Panc1 (cell line): ENCODE measurements around the gene NPAS3. TPM values are rescaled to one million over a fixed set of nuclear protein-coding genes. Genes with fewer than 3 reads are reported as not detected.

Experiments
- ATAC-seq: fragments of 200-7000 bp; cut with Tn5 transposase; 2 replicates; pipeline ENCODE4 v1.9.1; 2020; ENCODE audit warnings: mild to moderate bottlenecking, moderate library complexity
- BruUV-seq: library from RNA; stranded (reverse); fragments of 400-500 nt; replicated peaks from 2 replicates; lab custom pipeline; 2021; lab: Mats Ljungman, UMichigan
- CTCF ChIA-PET: fragments of 300-600 bp; sonication (Branson Sonifier 250); formaldehyde crosslinking; loops from one replicate; lab custom pipeline; 2022; ENCODE audit warnings: antibody characterized with exemption; lab: Charles Lee
- POLR2A ChIA-PET: fragments of 300-600 bp; sonication (Branson Sonifier 250); formaldehyde crosslinking; loops from one replicate; lab custom pipeline; 2022; ENCODE audit warnings: antibody characterized with exemption; lab: Charles Lee
- DNase-seq: peaks from one replicate; pipeline ENCODE4 v3.0.0-alpha.2; 2010; ENCODE audit warnings: low read depth, low spot score
- H3K27ac ChIP-seq: 2 replicates; pipeline ENCODE4 v1.5.1; 2011; ENCODE audit warnings: mild to moderate bottlenecking, low read length, inconsistent platforms
- H3K27me3 ChIP-seq: fragments of 200-500 bp; sonication (Bioruptor generic); 2 replicates; pipeline ENCODE4 v1.6.0; 2014; ENCODE audit warnings: low read length, inconsistent platforms; ENCODE audit not compliant: control insufficient read depth, insufficient read depth
- H3K36me3 ChIP-seq: fragments of 200-500 bp; sonication (Bioruptor generic); 2 replicates; pipeline ENCODE4 v1.5.1; 2014; ENCODE audit warnings: inconsistent platforms, mild to moderate bottlenecking, low read length, moderate library complexity; ENCODE audit not compliant: control insufficient read depth, insufficient read depth
- H3K4me1 ChIP-seq: 2 replicates; pipeline ENCODE4 v1.5.1; 2011; ENCODE audit warnings: inconsistent platforms, mild to moderate bottlenecking, low read length, moderate library complexity; ENCODE audit not compliant: control insufficient read depth, insufficient read depth
- H3K4me3 ChIP-seq, 2 experiments: 2 replicates each; pipeline ENCODE4 v1.5.1; 2011 to 2012; ENCODE audit warnings: low read depth in 2 of 2, low read length in 2 of 2, mild to moderate bottlenecking in 2 of 2, inconsistent platforms in 1 of 2, moderate library complexity in 1 of 2
- H3K9me3 ChIP-seq: fragments of 200-500 bp; sonication (Bioruptor generic); 2 replicates; pipeline ENCODE4 v1.5.1; 2014; ENCODE audit warnings: low read depth, mild to moderate bottlenecking, inconsistent platforms, low read length, moderate library complexity; ENCODE audit not compliant: control insufficient read depth, insufficient read depth
- POLR2AphosphoS5 ChIP-seq: IDR thresholded peaks from 2 replicates; pipeline ENCODE4 v1.6.1; 2012; ENCODE audit warnings: mild to moderate bottlenecking, low read depth, low read length, moderate library complexity
- SIN3A ChIP-seq: IDR thresholded peaks from 2 replicates; pipeline ENCODE4 v1.6.1; 2012; ENCODE audit warnings: low read depth, mild to moderate bottlenecking, low read length, moderate library complexity, borderline replicate concordance; ENCODE audit not compliant: insufficient read depth
- TCF7L2 ChIP-seq: IDR thresholded peaks from 2 replicates; pipeline ENCODE4 v1.6.1; 2011; ENCODE audit warnings: mild to moderate bottlenecking, low read depth, low read length, inconsistent platforms
- in situ Hi-C: cut with HindIII; loops from 2 replicates; pipeline ENCODE4 v1.10.0; 2016; ENCODE audit warnings: low sequenced_read_pairs, low pct_unique_long_range_greater_than_20kb
- intact Hi-C: fragments of 100-400 bp; cut with micrococcal nuclease; formaldehyde crosslinking; loops from one replicate; pipeline ENCODE4 v1.10.0; 2022; ENCODE audit not compliant: unreplicated experiment
- total RNA-seq: library from RNA; stranded (reverse); gene quantifications from one replicate; pipeline ENCODE4 v1.2.1, GENCODE V29; 2021; ENCODE audit not compliant: unreplicated experiment
- TF ChIP-seq, protein P1 (sequence below): fragments of 450-650 bp; IDR thresholded peaks from 2 replicates; pipeline ENCODE4 v1.5.1; 2017; ENCODE audit warnings: mild to moderate bottlenecking
- TF ChIP-seq, protein P2 (sequence below), 2 experiments: IDR thresholded peaks; 2 replicates each; pipeline ENCODE4 v1.6.1; 2011 to 2012; ENCODE audit warnings: low read depth in 2 of 2, control low read depth in 1 of 2, low read length in 1 of 2, mild to moderate bottlenecking in 1 of 2, moderate library complexity in 1 of 2; ENCODE audit not compliant: insufficient read depth in 1 of 2

The NPAS3 gene
- total RNA-seq, 1 experiment from 2014 or later = 0.23 TPM

DNA sequence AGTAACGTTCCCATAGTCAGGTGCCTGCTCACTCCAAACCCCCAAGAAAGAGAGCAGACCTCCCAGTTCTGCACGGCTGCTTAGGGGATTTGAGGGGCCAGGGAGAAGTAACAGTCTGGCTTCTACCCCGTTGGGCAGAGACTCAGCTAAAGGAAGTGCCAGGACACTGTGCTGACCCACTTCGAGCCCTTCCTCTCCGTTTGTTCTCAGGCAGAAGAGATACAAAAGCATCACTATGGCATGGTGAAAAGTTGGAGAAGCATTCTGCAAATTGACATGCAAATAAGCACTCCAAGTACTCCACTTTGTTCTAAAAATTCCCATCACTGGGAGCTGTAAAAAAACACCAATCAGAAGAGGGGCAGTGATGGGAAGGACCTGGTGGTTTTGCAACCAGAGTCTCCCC is 773.1 kb downstream of the NPAS3 start:
- ChIA-PET POLR2A (no interaction called here), CTCF (no interaction called here)
- H3K27me3 ChIP-seq = no peaks in the 10 kb centered on the region; the same call in 1 of the 2 replicates
- ATAC-seq = no peak
- H3K36me3 ChIP-seq = no peaks in the 10 kb centered on the region
- BruUV-seq = no TSS peak
- TF ChIP-seq SIN3A (no peak), TCF7L2 (no peak), POLR2AphosphoS5 (no peak)
- TF ChIP-seq, protein P1, sequence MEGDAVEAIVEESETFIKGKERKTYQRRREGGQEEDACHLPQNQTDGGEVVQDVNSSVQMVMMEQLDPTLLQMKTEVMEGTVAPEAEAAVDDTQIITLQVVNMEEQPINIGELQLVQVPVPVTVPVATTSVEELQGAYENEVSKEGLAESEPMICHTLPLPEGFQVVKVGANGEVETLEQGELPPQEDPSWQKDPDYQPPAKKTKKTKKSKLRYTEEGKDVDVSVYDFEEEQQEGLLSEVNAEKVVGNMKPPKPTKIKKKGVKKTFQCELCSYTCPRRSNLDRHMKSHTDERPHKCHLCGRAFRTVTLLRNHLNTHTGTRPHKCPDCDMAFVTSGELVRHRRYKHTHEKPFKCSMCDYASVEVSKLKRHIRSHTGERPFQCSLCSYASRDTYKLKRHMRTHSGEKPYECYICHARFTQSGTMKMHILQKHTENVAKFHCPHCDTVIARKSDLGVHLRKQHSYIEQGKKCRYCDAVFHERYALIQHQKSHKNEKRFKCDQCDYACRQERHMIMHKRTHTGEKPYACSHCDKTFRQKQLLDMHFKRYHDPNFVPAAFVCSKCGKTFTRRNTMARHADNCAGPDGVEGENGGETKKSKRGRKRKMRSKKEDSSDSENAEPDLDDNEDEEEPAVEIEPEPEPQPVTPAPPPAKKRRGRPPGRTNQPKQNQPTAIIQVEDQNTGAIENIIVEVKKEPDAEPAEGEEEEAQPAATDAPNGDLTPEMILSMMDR = no peak
- TF ChIP-seq, protein P2, sequence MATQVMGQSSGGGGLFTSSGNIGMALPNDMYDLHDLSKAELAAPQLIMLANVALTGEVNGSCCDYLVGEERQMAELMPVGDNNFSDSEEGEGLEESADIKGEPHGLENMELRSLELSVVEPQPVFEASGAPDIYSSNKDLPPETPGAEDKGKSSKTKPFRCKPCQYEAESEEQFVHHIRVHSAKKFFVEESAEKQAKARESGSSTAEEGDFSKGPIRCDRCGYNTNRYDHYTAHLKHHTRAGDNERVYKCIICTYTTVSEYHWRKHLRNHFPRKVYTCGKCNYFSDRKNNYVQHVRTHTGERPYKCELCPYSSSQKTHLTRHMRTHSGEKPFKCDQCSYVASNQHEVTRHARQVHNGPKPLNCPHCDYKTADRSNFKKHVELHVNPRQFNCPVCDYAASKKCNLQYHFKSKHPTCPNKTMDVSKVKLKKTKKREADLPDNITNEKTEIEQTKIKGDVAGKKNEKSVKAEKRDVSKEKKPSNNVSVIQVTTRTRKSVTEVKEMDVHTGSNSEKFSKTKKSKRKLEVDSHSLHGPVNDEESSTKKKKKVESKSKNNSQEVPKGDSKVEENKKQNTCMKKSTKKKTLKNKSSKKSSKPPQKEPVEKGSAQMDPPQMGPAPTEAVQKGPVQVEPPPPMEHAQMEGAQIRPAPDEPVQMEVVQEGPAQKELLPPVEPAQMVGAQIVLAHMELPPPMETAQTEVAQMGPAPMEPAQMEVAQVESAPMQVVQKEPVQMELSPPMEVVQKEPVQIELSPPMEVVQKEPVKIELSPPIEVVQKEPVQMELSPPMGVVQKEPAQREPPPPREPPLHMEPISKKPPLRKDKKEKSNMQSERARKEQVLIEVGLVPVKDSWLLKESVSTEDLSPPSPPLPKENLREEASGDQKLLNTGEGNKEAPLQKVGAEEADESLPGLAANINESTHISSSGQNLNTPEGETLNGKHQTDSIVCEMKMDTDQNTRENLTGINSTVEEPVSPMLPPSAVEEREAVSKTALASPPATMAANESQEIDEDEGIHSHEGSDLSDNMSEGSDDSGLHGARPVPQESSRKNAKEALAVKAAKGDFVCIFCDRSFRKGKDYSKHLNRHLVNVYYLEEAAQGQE (IDR thresholded peaks at IDR 0.05; ENCODE audit: insufficient read depth in 1 of 2, low read depth in 2 of 2, low read length in 1 of 2) = no peak
- H3K4me1 ChIP-seq = no peaks in the 10 kb centered on the region
- DNase-seq = no peak
- H3K4me3 ChIP-seq = no peak overlapping the region
- in situ Hi-C loops = no loop called here
- no peaks in the 10 kb centered on the region for H3K9me3 ChIP-seq
- intact Hi-C loops = no loop called here
- no peak overlapping the region for H3K27ac ChIP-seq

DNA sequence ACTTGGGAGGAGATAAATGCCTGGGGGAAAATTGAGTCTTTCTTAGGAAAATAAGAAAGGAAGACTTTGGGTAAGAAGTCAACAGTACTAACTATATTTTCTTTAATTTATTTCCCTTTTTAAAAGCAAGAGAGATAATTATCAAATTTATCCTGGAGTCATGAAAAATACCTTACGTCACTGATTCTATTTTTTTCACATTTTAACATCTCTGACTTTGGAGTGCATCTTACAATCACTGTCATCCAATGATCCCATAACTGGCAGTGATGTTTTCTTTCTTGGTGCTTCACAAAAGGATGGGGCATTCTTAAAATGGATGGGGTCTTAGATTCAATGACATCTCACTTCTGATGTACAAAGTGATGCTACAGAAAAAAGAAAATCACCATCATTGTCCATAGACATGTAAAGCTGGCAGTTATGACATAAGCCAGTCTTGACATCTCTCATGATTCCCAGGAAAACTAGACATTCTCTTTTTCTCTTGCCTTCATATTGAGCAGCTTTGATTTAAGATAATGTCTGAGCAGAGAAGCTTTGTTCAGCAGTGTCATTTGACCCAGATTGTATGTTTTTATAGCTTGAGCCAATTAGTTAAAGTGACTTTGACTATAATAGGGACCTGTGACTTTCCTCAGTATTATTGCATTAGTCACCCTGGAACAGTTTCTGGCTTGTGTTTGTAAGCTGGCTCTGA is 776.0 kb downstream of the NPAS3 start:
- CTCF ChIA-PET = no interaction called here
- no peaks in the 10 kb centered on the region for H3K4me1 ChIP-seq
- no peak for TF ChIP-seq SIN3A
- TF ChIP-seq, protein P2 (IDR thresholded peaks at IDR 0.05; ENCODE audit: insufficient read depth in 1 of 2, low read depth in 2 of 2, low read length in 1 of 2) = no peak
- TF ChIP-seq, protein P1 = no peak
- TF ChIP-seq POLR2AphosphoS5 = no peak
- no peak overlapping the region for H3K27ac ChIP-seq
- no peaks in the 10 kb centered on the region for H3K36me3 ChIP-seq
- no peak overlapping the region for H3K4me3 ChIP-seq
- intact Hi-C loops = no loop called here
- in situ Hi-C loops = no loop called here
- ATAC-seq (no peak), DNase-seq (no peak)
- POLR2A ChIA-PET = no interaction called here
- no peaks in the 10 kb centered on the region for H3K9me3 ChIP-seq
- BruUV-seq = no TSS peak
- H3K27me3 ChIP-seq = no peaks in the 10 kb centered on the region
